SK-N-SH treated with all-trans-retinoic acid at 6 μM for 48 hours (cell line): Measurements from ENCODE around the gene TPM1.

Experiments
- ATAC-seq: fragments of 200-7000 bp; cut with Tn5 transposase; 3 replicates; pipeline ENCODE4 v1.9.1; 2020; ENCODE audit warnings: mild to moderate bottlenecking, moderate library complexity
- ARNTL ChIP-seq: fragments of 450-650 bp; formaldehyde crosslinking; IDR thresholded peaks from 2 replicates; pipeline ENCODE4 v1.5.0; 2020; ENCODE audit warnings: low read depth, mild to moderate bottlenecking, moderate library complexity, borderline replicate concordance
- BACH2 ChIP-seq: fragments of 250-450 bp; sonication (Bioruptor Pico); IDR thresholded peaks from 2 replicates; pipeline ENCODE4 v1.9.0; 2021; ENCODE audit warnings: mild to moderate bottlenecking, borderline replicate concordance
- CSDC2 ChIP-seq: fragments of 250-450 bp; sonication (Bioruptor Pico); IDR thresholded peaks from 2 replicates; pipeline ENCODE4 v1.5.0; 2020; ENCODE audit warnings: mild to moderate bottlenecking, moderate library complexity
- ESRRG ChIP-seq: fragments of 250-450 bp; sonication (Bioruptor Pico); IDR thresholded peaks from 2 replicates; pipeline ENCODE4 v1.6.1; 2021; ENCODE audit warnings: mild to moderate bottlenecking
- GLIS3 ChIP-seq: fragments of 250-450 bp; sonication (Bioruptor Pico); IDR thresholded peaks from 2 replicates; pipeline ENCODE4 v1.5.0; 2020; ENCODE audit warnings: mild to moderate bottlenecking, moderate library complexity
- ISL1 ChIP-seq: fragments of 250-450 bp; sonication (Bioruptor Pico); IDR thresholded peaks from 2 replicates; pipeline ENCODE4 v2.1.2; 2022; ENCODE audit warnings: mild to moderate bottlenecking, moderate library complexity
- OSR1 ChIP-seq: fragments of 250-450 bp; sonication (Bioruptor Pico); IDR thresholded peaks from 2 replicates; pipeline ENCODE4 v1.8.0; 2022; ENCODE audit warnings: moderate library complexity, mild to moderate bottlenecking, inconsistent platforms
- PPARA ChIP-seq: fragments of 250-450 bp; sonication (Bioruptor Pico); IDR thresholded peaks from 2 replicates; pipeline ENCODE4 v1.5.0; 2020; ENCODE audit warnings: mild to moderate bottlenecking, borderline replicate concordance
- RARB ChIP-seq: fragments of 250-450 bp; sonication (Bioruptor Pico); IDR thresholded peaks from 2 replicates; pipeline ENCODE4 v1.8.0; 2021; ENCODE audit warnings: mild to moderate bottlenecking, moderate library complexity
- SNAI2 ChIP-seq: fragments of 250-450 bp; sonication (Bioruptor Pico); IDR thresholded peaks from 2 replicates; pipeline ENCODE4 v1.5.0; 2020; ENCODE audit warnings: mild to moderate bottlenecking, moderate library complexity
- TCF4 ChIP-seq: fragments of 250-450 bp; sonication (Bioruptor Pico); IDR thresholded peaks from 2 replicates; pipeline ENCODE4 v1.8.0; 2021; ENCODE audit warnings: mild to moderate bottlenecking, moderate library complexity, borderline replicate concordance
- TOX ChIP-seq: fragments of 250-450 bp; sonication (Bioruptor Pico); IDR thresholded peaks from 2 replicates; pipeline ENCODE4 v1.8.0; 2021; ENCODE audit warnings: mild to moderate bottlenecking, moderate library complexity, borderline replicate concordance
- ZC3H10 ChIP-seq: fragments of 250-450 bp; sonication (Bioruptor Pico); IDR thresholded peaks from 2 replicates; pipeline ENCODE4 v1.5.1; 2021; ENCODE audit warnings: mild to moderate bottlenecking, moderate library complexity
- ZFP3 ChIP-seq: fragments of 250-450 bp; sonication (Bioruptor Pico); IDR thresholded peaks from 2 replicates; pipeline ENCODE4 v1.5.0; 2020; ENCODE audit warnings: mild to moderate bottlenecking, moderate library complexity
- ZFP30 ChIP-seq: fragments of 450-650 bp; formaldehyde crosslinking; IDR thresholded peaks from 2 replicates; pipeline ENCODE4 v1.5.0; 2022; ENCODE audit warnings: mild to moderate bottlenecking, moderate library complexity
- ZNF565 ChIP-seq: fragments of 450-650 bp; formaldehyde crosslinking; conservative IDR thresholded peaks from 2 replicates; pipeline ENCODE4 v1.5.0; 2020; ENCODE audit warnings: low read depth, mild to moderate bottlenecking, moderate library complexity
- ZNF70 ChIP-seq: fragments of 450-650 bp; formaldehyde crosslinking; IDR thresholded peaks from 2 replicates; pipeline ENCODE4 v1.5.0; 2020; ENCODE audit warnings: mild to moderate bottlenecking, moderate library complexity
- ZNF8 ChIP-seq: fragments of 450-650 bp; formaldehyde crosslinking; IDR thresholded peaks from 2 replicates; pipeline ENCODE4 v1.5.0; 2020; ENCODE audit warnings: mild to moderate bottlenecking, moderate library complexity
- TF ChIP-seq, protein P1 (sequence below): fragments of 250-450 bp; sonication (Bioruptor Pico); IDR thresholded peaks from 2 replicates; pipeline ENCODE4 v1.8.0; 2021; ENCODE audit warnings: low read depth, mild to moderate bottlenecking, moderate library complexity, borderline replicate concordance
- TF ChIP-seq, protein P2 (sequence below): fragments of 250-450 bp; sonication (Bioruptor Pico); IDR thresholded peaks from 2 replicates; pipeline ENCODE4 v1.5.1; 2020; ENCODE audit warnings: low read depth, mild to moderate bottlenecking, moderate library complexity
- TF ChIP-seq, protein P3 (sequence below): fragments of 250-450 bp; sonication (Bioruptor Pico); IDR thresholded peaks from 2 replicates; pipeline ENCODE4 v1.8.0; 2020; ENCODE audit warnings: mild to moderate bottlenecking, moderate library complexity, borderline replicate concordance
- TF ChIP-seq, protein P4 (sequence below): fragments of 250-450 bp; sonication (Bioruptor Pico); IDR thresholded peaks from 2 replicates; pipeline ENCODE4 v1.5.1; 2021; ENCODE audit warnings: mild to moderate bottlenecking, moderate library complexity

Gene TPM1

DNA sequence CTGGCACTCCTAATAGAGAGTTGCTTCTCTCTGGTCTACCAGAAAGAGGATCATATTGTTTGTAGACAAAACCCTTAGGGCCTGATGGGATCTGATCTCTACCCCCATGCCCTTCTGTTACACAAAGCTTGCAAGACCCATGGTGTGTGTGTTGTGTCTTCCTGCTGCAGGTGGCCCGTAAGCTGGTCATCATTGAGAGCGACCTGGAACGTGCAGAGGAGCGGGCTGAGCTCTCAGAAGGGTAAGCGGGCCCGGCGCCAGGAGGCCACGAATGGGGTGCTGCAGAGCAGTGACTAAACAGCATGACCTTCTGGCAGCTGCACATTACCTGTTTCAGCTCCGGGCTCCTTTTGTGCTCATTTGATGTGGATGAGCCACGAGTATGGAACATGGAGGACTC is 18.2 kb downstream of the TPM1 start:
- TF ChIP-seq, protein P1, sequence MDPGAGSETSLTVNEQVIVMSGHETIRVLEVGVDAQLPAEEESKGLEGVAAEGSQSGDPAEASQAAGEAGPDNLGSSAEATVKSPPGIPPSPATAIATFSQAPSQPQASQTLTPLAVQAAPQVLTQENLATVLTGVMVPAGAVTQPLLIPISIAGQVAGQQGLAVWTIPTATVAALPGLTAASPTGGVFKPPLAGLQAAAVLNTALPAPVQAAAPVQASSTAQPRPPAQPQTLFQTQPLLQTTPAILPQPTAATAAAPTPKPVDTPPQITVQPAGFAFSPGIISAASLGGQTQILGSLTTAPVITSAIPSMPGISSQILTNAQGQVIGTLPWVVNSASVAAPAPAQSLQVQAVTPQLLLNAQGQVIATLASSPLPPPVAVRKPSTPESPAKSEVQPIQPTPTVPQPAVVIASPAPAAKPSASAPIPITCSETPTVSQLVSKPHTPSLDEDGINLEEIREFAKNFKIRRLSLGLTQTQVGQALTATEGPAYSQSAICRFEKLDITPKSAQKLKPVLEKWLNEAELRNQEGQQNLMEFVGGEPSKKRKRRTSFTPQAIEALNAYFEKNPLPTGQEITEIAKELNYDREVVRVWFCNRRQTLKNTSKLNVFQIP (CRISPR knock-in tag): no peak
- TF ChIP-seq ZNF70 (no peak), ESRRG (no peak), BACH2 (CRISPR knock-in tag) (no peak), GLIS3 (CRISPR knock-in tag) (no peak), PPARA (CRISPR knock-in tag) (no peak), ZNF8 (CRISPR knock-in tag) (no peak), ARNTL (no peak), TOX (no peak), ZFP3 (CRISPR knock-in tag) (no peak), RARB (CRISPR knock-in tag) (no peak)
- TF ChIP-seq, protein P2, sequence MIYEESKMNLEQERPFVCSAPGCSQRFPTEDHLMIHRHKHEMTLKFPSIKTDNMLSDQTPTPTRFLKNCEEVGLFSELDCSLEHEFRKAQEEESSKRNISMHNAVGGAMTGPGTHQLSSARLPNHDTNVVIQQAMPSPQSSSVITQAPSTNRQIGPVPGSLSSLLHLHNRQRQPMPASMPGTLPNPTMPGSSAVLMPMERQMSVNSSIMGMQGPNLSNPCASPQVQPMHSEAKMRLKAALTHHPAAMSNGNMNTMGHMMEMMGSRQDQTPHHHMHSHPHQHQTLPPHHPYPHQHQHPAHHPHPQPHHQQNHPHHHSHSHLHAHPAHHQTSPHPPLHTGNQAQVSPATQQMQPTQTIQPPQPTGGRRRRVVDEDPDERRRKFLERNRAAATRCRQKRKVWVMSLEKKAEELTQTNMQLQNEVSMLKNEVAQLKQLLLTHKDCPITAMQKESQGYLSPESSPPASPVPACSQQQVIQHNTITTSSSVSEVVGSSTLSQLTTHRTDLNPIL: no peak
- TF ChIP-seq, protein P3, sequence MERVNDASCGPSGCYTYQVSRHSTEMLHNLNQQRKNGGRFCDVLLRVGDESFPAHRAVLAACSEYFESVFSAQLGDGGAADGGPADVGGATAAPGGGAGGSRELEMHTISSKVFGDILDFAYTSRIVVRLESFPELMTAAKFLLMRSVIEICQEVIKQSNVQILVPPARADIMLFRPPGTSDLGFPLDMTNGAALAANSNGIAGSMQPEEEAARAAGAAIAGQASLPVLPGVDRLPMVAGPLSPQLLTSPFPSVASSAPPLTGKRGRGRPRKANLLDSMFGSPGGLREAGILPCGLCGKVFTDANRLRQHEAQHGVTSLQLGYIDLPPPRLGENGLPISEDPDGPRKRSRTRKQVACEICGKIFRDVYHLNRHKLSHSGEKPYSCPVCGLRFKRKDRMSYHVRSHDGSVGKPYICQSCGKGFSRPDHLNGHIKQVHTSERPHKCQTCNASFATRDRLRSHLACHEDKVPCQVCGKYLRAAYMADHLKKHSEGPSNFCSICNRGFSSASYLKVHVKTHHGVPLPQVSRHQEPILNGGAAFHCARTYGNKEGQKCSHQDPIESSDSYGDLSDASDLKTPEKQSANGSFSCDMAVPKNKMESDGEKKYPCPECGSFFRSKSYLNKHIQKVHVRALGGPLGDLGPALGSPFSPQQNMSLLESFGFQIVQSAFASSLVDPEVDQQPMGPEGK (CRISPR knock-in tag): no peak
- TF ChIP-seq, protein P4, sequence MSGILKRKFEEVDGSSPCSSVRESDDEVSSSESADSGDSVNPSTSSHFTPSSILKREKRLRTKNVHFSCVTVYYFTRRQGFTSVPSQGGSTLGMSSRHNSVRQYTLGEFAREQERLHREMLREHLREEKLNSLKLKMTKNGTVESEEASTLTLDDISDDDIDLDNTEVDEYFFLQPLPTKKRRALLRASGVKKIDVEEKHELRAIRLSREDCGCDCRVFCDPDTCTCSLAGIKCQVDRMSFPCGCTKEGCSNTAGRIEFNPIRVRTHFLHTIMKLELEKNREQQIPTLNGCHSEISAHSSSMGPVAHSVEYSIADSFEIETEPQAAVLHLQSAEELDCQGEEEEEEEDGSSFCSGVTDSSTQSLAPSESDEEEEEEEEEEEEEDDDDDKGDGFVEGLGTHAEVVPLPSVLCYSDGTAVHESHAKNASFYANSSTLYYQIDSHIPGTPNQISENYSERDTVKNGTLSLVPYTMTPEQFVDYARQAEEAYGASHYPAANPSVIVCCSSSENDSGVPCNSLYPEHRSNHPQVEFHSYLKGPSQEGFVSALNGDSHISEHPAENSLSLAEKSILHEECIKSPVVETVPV: no peak
- TF ChIP-seq, all 23 proteins: peak for 0
- no peak; the same call in 2 of the 3 replicates for ATAC-seq

DNA sequence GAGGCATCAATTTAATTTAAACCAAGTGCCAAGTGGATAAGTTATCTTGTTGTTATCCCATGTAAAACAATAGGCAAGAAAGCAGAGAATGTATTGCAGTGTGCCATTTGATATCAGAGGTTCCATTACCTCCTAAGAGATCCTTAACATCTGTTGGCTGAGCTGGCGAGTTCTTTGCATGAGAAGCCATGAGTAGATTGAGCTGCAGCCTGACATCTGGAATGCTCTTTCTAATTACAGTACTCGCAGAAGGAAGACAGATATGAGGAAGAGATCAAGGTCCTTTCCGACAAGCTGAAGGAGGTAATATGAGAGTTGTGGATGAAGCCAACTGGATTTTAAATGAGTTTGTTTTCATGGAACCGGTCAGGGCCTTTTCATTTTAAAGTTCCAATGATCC is 19.4 kb downstream of the TPM1 start:
- TF ChIP-seq, protein P4: no peak
- TF ChIP-seq ZNF565 (CRISPR knock-in tag) (no peak), OSR1 (no peak), CSDC2 (CRISPR knock-in tag) (no peak), ZNF8 (CRISPR knock-in tag) (no peak), SNAI2 (CRISPR knock-in tag) (no peak), ZFP30 (CRISPR knock-in tag) (no peak), PPARA (CRISPR knock-in tag) (no peak), ESRRG (no peak), TCF4 (CRISPR knock-in tag) (no peak)
- no peak for ATAC-seq

DNA sequence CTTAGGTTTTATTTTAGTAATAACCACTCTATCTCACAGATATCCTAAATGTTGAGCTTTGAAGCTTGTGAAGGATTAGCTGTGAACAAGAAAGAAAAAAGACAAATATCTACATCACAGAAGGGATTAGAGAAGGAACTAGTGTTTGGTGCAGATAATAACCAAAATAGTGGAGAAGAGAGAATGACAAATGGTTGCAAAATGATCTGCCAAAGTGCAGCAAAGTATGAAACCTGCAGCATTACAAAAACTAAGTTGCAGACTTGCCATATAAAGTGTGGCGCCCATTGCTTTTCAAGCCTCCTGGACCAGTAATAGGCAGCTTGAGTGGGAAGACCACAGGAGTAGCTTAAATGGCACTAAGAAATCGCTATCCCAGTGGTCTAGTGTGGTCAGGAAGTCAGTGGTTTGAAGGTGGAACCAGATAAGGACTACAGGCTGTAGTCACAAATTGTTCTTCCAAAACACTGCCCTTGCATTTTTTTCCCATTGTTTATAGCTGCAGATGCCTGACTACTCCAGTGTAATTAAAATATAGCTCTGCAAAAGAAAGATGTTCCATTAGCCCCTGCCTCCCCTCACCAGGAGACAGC is 20.7 kb downstream of the TPM1 start:
- ATAC-seq: no peak
- TF ChIP-seq ZC3H10 (CRISPR knock-in tag) (0 out of 2 replicates have a peak, but pooled peaks have one; percentile 8), GLIS3 (CRISPR knock-in tag) (0 out of 2 replicates have a peak, but pooled peaks have one; percentile 45), ESRRG (no peak)

DNA sequence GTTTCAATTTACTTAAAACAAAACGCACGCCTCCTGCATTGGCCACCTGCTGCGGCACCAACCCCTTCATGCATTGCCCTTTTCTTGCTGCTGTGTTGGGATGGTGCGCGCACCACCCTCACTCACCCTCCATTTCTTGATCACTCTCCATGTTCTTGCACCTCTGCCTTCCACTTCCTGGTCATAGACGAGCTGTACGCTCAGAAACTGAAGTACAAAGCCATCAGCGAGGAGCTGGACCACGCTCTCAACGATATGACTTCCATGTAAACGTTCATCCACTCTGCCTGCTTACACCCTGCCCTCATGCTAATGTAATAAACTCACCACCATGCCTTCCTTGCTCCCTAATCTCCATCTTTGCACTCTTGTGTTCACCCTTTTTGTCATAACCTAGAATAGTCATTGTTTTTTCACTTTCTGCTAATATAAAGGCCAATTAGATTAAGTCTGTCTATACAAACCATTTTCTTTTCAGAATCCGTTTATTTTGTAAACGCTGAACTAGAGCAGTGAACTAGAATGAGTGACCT is 21.4 kb downstream of the TPM1 start:
- TF ChIP-seq TOX (no peak), ESRRG (no peak), ZNF565 (CRISPR knock-in tag) (no peak), ZC3H10 (CRISPR knock-in tag) (no peak), ISL1 (no peak), ZNF8 (CRISPR knock-in tag) (no peak), ZNF70 (no peak)
- TF ChIP-seq, protein P3 (CRISPR knock-in tag): no peak
- ATAC-seq: no peak
